NOMO-1 (cell line): Measurements from ENCODE around the gene SPATA25.
"Not testable (repeated sequence)": the region's sequence is repeated elsewhere in the genome, so short reads cannot be mapped to it uniquely, and the experiment has no call there.

Source experiments
- DNase-seq, 2 experiments: peaks; one replicate each; lab custom pipeline; 2025; ENCODE audit not compliant: unreplicated experiment in 2 of 2; lab: John Stamatoyannopoulos, UW

SPATA25 gene

GRCh38 chr20:45887346-45887715 lies at the start of gene SPATA25:
SPATA25 (minus strand) TSS chr20:45887622; CDS start chr20:45887590, 32 bp downstream.
- DNase-seq: no peak

- no peak for DNase-seq
These were observed 48.1 kb upstream of the SPATA25 start for GRCh38 chr20:45935416-45936046.

GRCh38 chr20:45934586-45935415 lies 47.4 kb upstream of the SPATA25 start, which contains the start of gene PCIF1:
PCIF1 (plus strand) TSS chr20:45934683; CDS start chr20:45939000, 4,317 bp downstream.
- DNase-seq: peak; percentile 95 to 96

- DNase-seq: no peak
These were observed 46.7 kb upstream of the SPATA25 start for GRCh38 chr20:45934046-45934585.

GRCh38 chr20:45933266-45934045 lies 46.0 kb upstream of the SPATA25 start:
- DNase-seq: peak; percentile 48 to 54

- not testable (repeated sequence) for DNase-seq
These were observed 44.3 kb upstream of the SPATA25 start for GRCh38 chr20:45931680-45932079.

GRCh38 chr20:45927071-45927878 lies 39.9 kb upstream of the SPATA25 start:
- DNase-seq: no peak

GRCh38 chr20:45926731-45927070 lies 39.3 kb upstream of the SPATA25 start:
- no peak for DNase-seq

- DNase-seq: no peak
These were observed 38.5 kb upstream of the SPATA25 start for GRCh38 chr20:45925821-45926506.

GRCh38 chr20:45924391-45925261 lies 37.2 kb upstream of the SPATA25 start:
- no peak for DNase-seq

GRCh38 chr20:45921337-45922189 lies 34.1 kb upstream of the SPATA25 start:
- DNase-seq: no peak

- DNase-seq: peak in 1 of 2 experiments; percentile 10
These were observed 33.3 kb upstream of the SPATA25 start for GRCh38 chr20:45920462-45921336.

- DNase-seq: no peak
These were observed 32.3 kb upstream of the SPATA25 start for GRCh38 chr20:45919542-45920399.

- no peak for DNase-seq
These were observed 31.5 kb upstream of the SPATA25 start for GRCh38 chr20:45918779-45919537.

GRCh38 chr20:45918182-45918737 lies 30.8 kb upstream of the SPATA25 start:
- DNase-seq: peak in 1 of 2 experiments; percentile 7
